Measurements from ENCODE around the gene GPC1.

GRCh38 chr2:240444464-240444863, 9.0 kb downstream of the GPC1 start:
- TF ChIP-seq CTCF (IDR thresholded peaks at IDR 0.05) (no peak), POLR2A (IDR thresholded peaks at IDR 0.05) (no peak), POLR2AphosphoS5 (IDR thresholded peaks at IDR 0.05) (no peak)
